PC-3 (cell line): ENCODE data around the gene GALNT18.

Source experiments
- CTCF ChIP-seq: fragments of 300-600 bp; sonication (generic); conservative IDR thresholded peaks from 2 replicates; pipeline ENCODE4 v1.5.1; 2017; ENCODE audit warnings: antibody characterized with exemption, low read depth, mild to moderate bottlenecking, low read length
- EZH2 ChIP-seq: fragments of 300-600 bp; sonication (generic); IDR thresholded peaks from one replicate; pipeline ENCODE4 v1.6.1; 2017; ENCODE audit warnings: antibody characterized with exemption, mild to moderate bottlenecking, low read length; ENCODE audit not compliant: unreplicated experiment
- EZH2phosphoT487 ChIP-seq: fragments of 300-600 bp; sonication (generic); IDR thresholded peaks from 2 replicates; pipeline ENCODE4 v1.6.1; 2018; ENCODE audit warnings: mild to moderate bottlenecking, antibody characterized with exemption, low read length, borderline replicate concordance

- TF ChIP-seq EZH2 (no peak), CTCF (no peak), EZH2phosphoT487 (no peak)
These were observed 102.6 kb downstream of the GALNT18 start for GRCh38 chr11:11519184-11519583.
